Spleen (tissue), 11 donors: ENCODE data around the gene TRPC6. TPM values are rescaled to one million over a fixed set of nuclear protein-coding genes. Genes with fewer than 3 reads are reported as not detected.
"Not testable (repeated sequence)": the region's sequence is repeated elsewhere in the genome, so short reads cannot be mapped to it uniquely, and the experiment has no call there.

Experiments used
- DNase-seq: peaks from one replicate; pipeline ENCODE4 v3.0.0-alpha.2; 2020
- H3K27ac ChIP-seq, 8 donors: fragments of 200-600 bp; sonication (generic) in 7 of 8; 1 replicate in 4 of 8; 2 replicates in 4 of 8; pipeline versions ENCODE4 v1.5.0 to v1.8.0; 2016 to 2021; ENCODE audit warnings: inconsistent platforms in 4 of 8, mild to moderate bottlenecking in 4 of 8, moderate library complexity in 1 of 8
- H3K27me3 ChIP-seq, 7 donors: fragments of 200-600 bp; sonication (generic) in 6 of 7; replicated peaks in 1 of 7; 1 replicate in 4 of 7; 2 replicates in 3 of 7; pipeline versions ENCODE4 v1.5.0 to v1.8.0; 2016 to 2021; ENCODE audit warnings: inconsistent platforms in 3 of 7, mild to moderate bottlenecking in 1 of 7
- H3K36me3 ChIP-seq, 6 donors: fragments of 200-600 bp; sonication (generic) in 5 of 6; 1 replicate in 4 of 6; 2 replicates in 2 of 6; pipeline versions ENCODE4 v1.5.0 to v1.8.0; 2016 to 2021; ENCODE audit warnings: inconsistent platforms in 2 of 6
- H3K4me1 ChIP-seq, 6 donors: fragments of 200-600 bp; sonication (generic) in 5 of 6; 1 replicate in 3 of 6; 2 replicates in 3 of 6; pipeline versions ENCODE4 v1.5.0 to v1.8.0; 2016 to 2021; ENCODE audit warnings: inconsistent platforms in 3 of 6
- H3K4me3 ChIP-seq, 8 donors: fragments of 200-600 bp; sonication (generic) in 7 of 8; 1 replicate in 4 of 8; 2 replicates in 4 of 8; pipeline versions ENCODE4 v1.5.0 to v1.8.0; 2016 to 2021; ENCODE audit warnings: inconsistent platforms in 4 of 8, mild to moderate bottlenecking in 4 of 8, moderate library complexity in 2 of 8
- H3K9me3 ChIP-seq, 8 donors: fragments of 200-600 bp; sonication (generic) in 7 of 8; 1 replicate in 4 of 8; 2 replicates in 4 of 8; pipeline versions ENCODE4 v1.5.0 to v1.8.0; 2016 to 2021; ENCODE audit warnings: inconsistent platforms in 4 of 8
- POLR2A ChIP-seq, 3 donors: fragments of 450-650 bp; IDR thresholded peaks; one replicate each; pipeline ENCODE4 v1.5.1; 2017; ENCODE audit warnings: antibody characterized with exemption in 3 of 3, mild to moderate bottlenecking in 1 of 3
- POLR2AphosphoS5 ChIP-seq, 3 donors: sonication (generic); formaldehyde crosslinking; IDR thresholded peaks; one replicate each; pipeline ENCODE4 v1.5.1; 2017; ENCODE audit warnings: antibody characterized with exemption in 3 of 3
- WGBS, 5 donors: extraction: QIAGEN DNeasy Blood & Tissue Kit in 3 of 5; methylation state at CpG; one replicate each; pipeline versions ENCODE4 v1.1.5 to v1.1.7; 2013 to 2018; 5-methylcytosine and 5-hydroxymethylcytosine counted together
- intact Hi-C: fragments of 100-400 bp; cut with DNase I; formaldehyde crosslinking; loops from one replicate; pipeline ENCODE4 v1.15.0; 2023; ENCODE audit warnings: low total_unique reads
- polyA plus RNA-seq, 3 donors: library from polyadenylated mRNA; stranded (reverse); fragments of 200-250 nt; gene quantifications; one replicate each; pipeline ENCODE4 v1.2.1, GENCODE V29; 2013
- total RNA-seq, 7 donors: library from RNA; depleted of rRNA in 3 of 7; stranded (reverse); fragments of >200 nt in 3 of 7; fragmentation: NEBNext Ultra II Directional in 4 of 7; extraction: Animal tissue kit (Norgen Biotek cat#: 25700) in 4 of 7; gene quantifications; one replicate each; pipeline versions ENCODE4 v1.1.0 to v1.2.1, GENCODE V29; 2016 to 2021
- TF ChIP-seq, protein P1 (sequence below), 11 experiments: fragments of 200-600 bp in 7 of 11; fragments of 450-650 bp in 4 of 11; sonication (generic) in 4 of 11; IDR thresholded peaks in 8 of 11; conservative IDR thresholded peaks in 3 of 11; 1 replicate in 7 of 11; 2 replicates in 4 of 11; pipeline versions ENCODE4 v1.4.0 to v1.8.0; 2016 to 2021; ENCODE audit warnings: antibody characterized with exemption in 11 of 11, inconsistent platforms in 4 of 11, mild to moderate bottlenecking in 1 of 11
- donor health status: healthy with polysubstance abuse.
- donor health status: DM: no; HTN: no; CAD: no; lungs with moderate emphysema.
- donor health status: DM: no; HTN: no; CAD: no.
- donor health status: Bipolar disorder and iron deficiency.
- donor health status: healthy.
- donor health status: DM: no; HTN: no; CAD: no.
- donor health status: DM: yes; HTN: yes; CAD: no.

TRPC6 gene
- total and polyA plus RNA-seq, 10 donors = 0.30 to 6.6 (median 2.3) TPM

DNA sequence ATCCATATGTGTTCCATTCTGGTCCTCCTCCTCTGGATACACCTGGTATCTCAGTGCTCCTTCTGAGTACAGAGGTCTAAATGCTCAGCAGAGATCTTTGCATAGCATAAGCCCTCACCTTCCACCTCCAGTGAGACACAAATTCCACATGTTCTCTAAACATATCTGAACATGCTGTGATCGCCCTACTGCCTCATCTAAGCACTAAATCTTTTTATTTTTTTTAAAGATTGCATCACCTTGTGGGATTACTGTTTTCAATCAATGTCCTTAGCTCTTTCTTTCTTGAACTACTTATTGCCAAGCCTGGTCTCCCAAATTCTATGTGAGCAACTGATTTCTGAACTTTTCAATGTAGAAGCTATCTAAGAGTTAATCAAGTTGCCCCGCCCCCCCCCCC is 113.4 kb downstream of the TRPC6 start:
- H3K27me3 ChIP-seq = no peaks in the 10 kb centered on the region
- no peaks in the 10 kb centered on the region for H3K4me1 ChIP-seq
- H3K27ac ChIP-seq = no peak overlapping the region
- H3K9me3 ChIP-seq = no peaks in the 10 kb centered on the region
- intact Hi-C loops = no loop called here
- DNase-seq = no peak
- H3K36me3 ChIP-seq = no peaks in the 10 kb centered on the region
- 38 to 67% (median 42%) methylated on average over 2 of the region's 2 CpGs for WGBS, 5 donors
- H3K4me3 ChIP-seq = no peak overlapping the region
- no peak for TF ChIP-seq POLR2A (IDR thresholded peaks at IDR 0.05)
- TF ChIP-seq, protein P1, sequence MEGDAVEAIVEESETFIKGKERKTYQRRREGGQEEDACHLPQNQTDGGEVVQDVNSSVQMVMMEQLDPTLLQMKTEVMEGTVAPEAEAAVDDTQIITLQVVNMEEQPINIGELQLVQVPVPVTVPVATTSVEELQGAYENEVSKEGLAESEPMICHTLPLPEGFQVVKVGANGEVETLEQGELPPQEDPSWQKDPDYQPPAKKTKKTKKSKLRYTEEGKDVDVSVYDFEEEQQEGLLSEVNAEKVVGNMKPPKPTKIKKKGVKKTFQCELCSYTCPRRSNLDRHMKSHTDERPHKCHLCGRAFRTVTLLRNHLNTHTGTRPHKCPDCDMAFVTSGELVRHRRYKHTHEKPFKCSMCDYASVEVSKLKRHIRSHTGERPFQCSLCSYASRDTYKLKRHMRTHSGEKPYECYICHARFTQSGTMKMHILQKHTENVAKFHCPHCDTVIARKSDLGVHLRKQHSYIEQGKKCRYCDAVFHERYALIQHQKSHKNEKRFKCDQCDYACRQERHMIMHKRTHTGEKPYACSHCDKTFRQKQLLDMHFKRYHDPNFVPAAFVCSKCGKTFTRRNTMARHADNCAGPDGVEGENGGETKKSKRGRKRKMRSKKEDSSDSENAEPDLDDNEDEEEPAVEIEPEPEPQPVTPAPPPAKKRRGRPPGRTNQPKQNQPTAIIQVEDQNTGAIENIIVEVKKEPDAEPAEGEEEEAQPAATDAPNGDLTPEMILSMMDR (IDR thresholded peaks at IDR 0.05 in 8 of 11, conservative IDR thresholded peaks at IDR 0.05 in 3 of 11) = no peak
- TF ChIP-seq POLR2AphosphoS5 (IDR thresholded peaks at IDR 0.05) = no peak

GRCh38 chr11:101466352-101466751 is 117.5 kb downstream of the TRPC6 start:
- no peaks in the 10 kb centered on the region for H3K9me3 ChIP-seq
- intact Hi-C loops = no loop called here
- H3K27ac ChIP-seq = no peak overlapping the region
- H3K27me3 ChIP-seq = no peaks in the 10 kb centered on the region
- DNase-seq = peak; percentile 57
- no peaks in the 10 kb centered on the region for H3K4me1 ChIP-seq
- TF ChIP-seq POLR2A (IDR thresholded peaks at IDR 0.05) = no peak
- TF ChIP-seq, protein P1 (IDR thresholded peaks at IDR 0.05 in 8 of 11, conservative IDR thresholded peaks at IDR 0.05 in 3 of 11) = no peak
- TF ChIP-seq POLR2AphosphoS5 (IDR thresholded peaks at IDR 0.05) = no peak
- WGBS, 5 donors = 43 to 71% (median 51%) methylated on average over 4 of the region's 4 CpGs
- no peaks in the 10 kb centered on the region for H3K36me3 ChIP-seq
- no peak overlapping the region for H3K4me3 ChIP-seq

DNA sequence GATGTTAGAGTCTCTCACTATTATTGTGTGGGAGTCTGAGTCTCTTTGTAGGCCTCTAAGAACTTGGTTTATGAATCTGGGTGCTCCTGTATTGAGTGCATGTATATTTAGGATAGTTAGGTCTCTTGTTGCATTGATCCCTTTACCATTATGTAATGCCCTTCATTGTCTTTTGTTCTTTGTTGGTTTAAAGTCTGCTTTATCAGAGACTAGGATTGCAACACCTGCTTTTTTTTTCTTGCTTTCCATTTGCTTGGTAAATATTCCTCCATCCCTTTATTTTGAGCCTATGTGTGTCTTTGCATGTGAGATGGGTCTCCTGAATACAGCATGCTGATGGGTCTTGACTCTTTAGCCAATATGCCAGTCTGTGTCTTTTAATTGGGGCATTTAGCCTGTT is 119.4 kb downstream of the TRPC6 start:
- DNase-seq, H3K36me3 ChIP-seq, H3K9me3 ChIP-seq, H3K27me3 ChIP-seq, intact Hi-C loops, H3K4me1 ChIP-seq, H3K27ac ChIP-seq, H3K4me3 ChIP-seq: not testable (repeated sequence)

- intact Hi-C loops = loop anchor here (5.0 kb wide), 1 partner anchor 388 kb away; no protein-coding TSS in a partner anchor
- 73 to 92% (median 91%) methylated on average over 5 of the region's 5 CpGs for WGBS, 5 donors
Observed at GRCh38 chr11:101459020-101459419, 124.8 kb downstream of the TRPC6 start.

More at GRCh38 chr11:101459020-101459419, 124.8 kb downstream of the TRPC6 start:
- Histone ChIP-seq H3K4me3 (no peak overlapping the region), H3K36me3 (no peaks in the 10 kb centered on the region), H3K9me3 (no peaks in the 10 kb centered on the region), H3K4me1 (no peaks in the 10 kb centered on the region), H3K27ac (no peak overlapping the region), H3K27me3 (no peaks in the 10 kb centered on the region)
- TF ChIP-seq, protein P1 (IDR thresholded peaks at IDR 0.05 in 8 of 11, conservative IDR thresholded peaks at IDR 0.05 in 3 of 11) = no peak
- TF ChIP-seq POLR2AphosphoS5 (IDR thresholded peaks at IDR 0.05) = no peak
- TF ChIP-seq POLR2A (IDR thresholded peaks at IDR 0.05) = no peak
- DNase-seq = no peak
